ENCODE measurements around the gene MALRD1.

The MALRD1 gene

DNA sequence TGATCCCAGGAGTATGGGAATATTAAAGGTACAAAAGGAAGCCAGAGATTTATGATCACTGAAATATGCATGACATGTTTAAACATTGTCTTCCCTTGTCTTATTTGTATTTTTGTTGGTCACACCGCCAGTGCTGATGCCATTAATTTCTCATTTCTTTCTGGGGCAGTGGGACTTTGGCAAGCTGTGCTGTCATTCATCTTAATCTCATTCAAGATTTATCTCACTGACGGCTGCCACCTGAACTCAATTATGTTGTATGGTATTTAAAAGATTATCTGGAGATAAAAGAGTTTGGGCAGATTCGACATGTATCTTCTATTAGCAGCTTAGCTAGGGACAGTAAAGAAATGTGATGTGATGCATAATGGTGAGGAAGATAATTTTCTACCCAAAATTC is 482.7 kb downstream of the MALRD1 start:
- no peaks in the 10 kb centered on the region for H3K9me3 ChIP-seq (ENCODE audit: insufficient read depth, low read depth, low read length)
- no peaks in the 10 kb centered on the region for H3K27me3 ChIP-seq (ENCODE audit: insufficient read depth, low read length)
- no peak overlapping the region for H3K27ac ChIP-seq (ENCODE audit: low read depth, low read length)
- H3K36me3 ChIP-seq (ENCODE audit: insufficient read depth, low read length) = no peaks in the 10 kb centered on the region
- 63% methylated on average over 3 of the region's 3 CpGs for WGBS
- H3K9ac ChIP-seq (ENCODE audit: low read depth, low read length) = no peak overlapping the region
- H3K4me1 ChIP-seq (ENCODE audit: insufficient read depth, low read length) = no peaks in the 10 kb centered on the region
- no peak overlapping the region for H3K4me3 ChIP-seq (ENCODE audit: low read length)

DNA sequence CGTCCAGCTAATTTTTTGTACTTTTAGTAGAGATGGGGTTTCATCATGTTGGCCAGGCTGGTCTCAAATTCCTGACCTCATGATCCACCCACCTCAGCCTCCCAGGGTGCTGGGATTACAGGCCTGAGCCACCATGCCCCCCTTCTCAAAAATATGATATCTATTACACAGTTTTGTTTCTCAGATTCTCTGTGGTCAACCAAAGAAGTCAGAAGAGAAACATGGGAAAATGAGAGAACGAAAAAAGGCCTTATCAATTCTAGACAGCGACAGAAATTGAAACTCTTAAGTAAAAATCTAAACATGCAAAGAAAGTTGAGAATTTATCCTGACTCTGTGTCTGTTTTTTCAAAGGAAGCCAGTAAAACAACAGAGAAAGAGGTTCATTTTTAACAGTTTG is 483.8 kb downstream of the MALRD1 start:
- Histone ChIP-seq H3K4me1 (ENCODE audit: insufficient read depth, low read length) (no peaks in the 10 kb centered on the region), H3K36me3 (ENCODE audit: insufficient read depth, low read length) (no peaks in the 10 kb centered on the region), H3K9ac (ENCODE audit: low read depth, low read length) (no peak overlapping the region), H3K27me3 (ENCODE audit: insufficient read depth, low read length) (no peaks in the 10 kb centered on the region), H3K4me3 (ENCODE audit: low read length) (no peak overlapping the region), H3K27ac (ENCODE audit: low read depth, low read length) (no peak overlapping the region), H3K9me3 (ENCODE audit: insufficient read depth, low read depth, low read length) (no peaks in the 10 kb centered on the region)
- WGBS = 92% methylated on average over 2 of the region's 3 CpGs

DNA sequence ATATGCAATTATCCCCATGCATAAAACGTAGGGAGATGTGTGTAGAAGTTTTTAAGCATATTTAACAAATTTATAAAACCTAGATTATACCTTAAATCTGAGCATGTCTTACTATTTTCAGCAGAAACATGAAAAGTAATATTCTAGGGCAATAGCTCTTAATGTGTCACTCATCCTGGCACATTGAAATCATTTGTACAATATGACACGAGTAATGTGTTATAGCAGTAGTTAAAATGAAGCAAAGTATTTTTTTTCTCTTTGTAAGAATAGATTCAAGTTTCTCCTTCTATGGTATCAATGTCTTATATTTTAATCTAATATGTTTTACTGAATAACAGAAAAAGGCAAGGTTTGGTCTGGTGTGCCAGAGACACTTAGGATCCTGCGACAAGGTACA is 492.7 kb downstream of the MALRD1 start:
- H3K27me3 ChIP-seq (ENCODE audit: insufficient read depth, low read length) = no peaks in the 10 kb centered on the region
- no CpG with 5 or more reads among the region's 3 CpGs for WGBS

DNA sequence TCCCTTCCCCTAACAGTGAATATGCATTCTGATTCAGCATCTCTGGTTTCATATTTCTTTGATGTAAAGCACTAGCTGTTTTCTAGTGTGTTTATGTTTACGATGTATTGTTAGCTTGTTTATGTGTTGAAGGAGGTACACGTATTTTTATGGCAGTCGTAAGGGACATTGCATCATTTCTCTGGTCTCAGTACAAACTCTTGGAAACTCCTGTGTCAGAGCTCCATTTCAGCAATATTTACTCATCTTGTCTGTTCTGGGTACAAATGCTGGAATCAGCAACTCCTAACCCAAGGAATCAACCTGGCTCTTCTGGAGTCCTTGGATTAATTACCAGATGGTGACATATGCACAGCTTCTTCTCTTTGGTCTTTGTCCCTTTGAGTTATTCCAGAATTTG is 497.6 kb downstream of the MALRD1 start:
- Histone ChIP-seq H3K27me3 (ENCODE audit: insufficient read depth, low read length) (no peaks in the 10 kb centered on the region), H3K9ac (ENCODE audit: low read depth, low read length) (no peak overlapping the region), H3K9me3 (ENCODE audit: insufficient read depth, low read depth, low read length) (no peaks in the 10 kb centered on the region), H3K4me3 (ENCODE audit: low read length) (no peak overlapping the region), H3K4me1 (ENCODE audit: insufficient read depth, low read length) (peaks cover 5% of the 10 kb centered on the region; the same call in 1 of the 2 replicates), H3K27ac (ENCODE audit: low read depth, low read length) (no peak overlapping the region), H3K36me3 (ENCODE audit: insufficient read depth, low read length) (no peaks in the 10 kb centered on the region)
- WGBS = 97% methylated on average over 3 of the region's 3 CpGs

More for the DNA sequence above, 492.7 kb downstream of the MALRD1 start:
- Histone ChIP-seq H3K36me3 (ENCODE audit: insufficient read depth, low read length) (no peaks in the 10 kb centered on the region), H3K9ac (ENCODE audit: low read depth, low read length) (no peak overlapping the region), H3K9me3 (ENCODE audit: insufficient read depth, low read depth, low read length) (no peaks in the 10 kb centered on the region), H3K4me3 (ENCODE audit: low read length) (no peak overlapping the region), H3K27ac (ENCODE audit: low read depth, low read length) (no peak overlapping the region), H3K4me1 (ENCODE audit: insufficient read depth, low read length) (peaks cover 5% of the 10 kb centered on the region; the same call in 1 of the 2 replicates)

DNA sequence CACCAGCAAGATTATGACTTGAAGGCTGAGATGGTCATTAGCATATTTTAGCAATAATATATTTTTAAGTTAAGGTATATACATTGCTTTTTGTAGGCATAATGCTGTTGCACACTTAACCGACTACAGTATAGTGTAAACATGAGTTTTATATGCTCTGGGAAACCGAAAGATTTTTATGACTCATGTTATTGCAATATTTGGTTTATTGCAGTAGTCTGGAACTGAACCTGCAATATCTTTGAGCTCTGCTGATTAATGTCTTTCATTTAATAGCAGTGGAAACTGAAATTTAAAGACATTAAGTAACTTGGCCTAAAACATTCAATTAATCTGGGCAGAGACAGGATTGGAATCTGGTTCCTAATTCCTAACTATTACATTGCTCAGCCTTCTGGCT is 500.9 kb downstream of the MALRD1 start:
- no peak overlapping the region for H3K27ac ChIP-seq (ENCODE audit: low read depth, low read length)
- WGBS = 95% methylated on average over 2 of the region's 2 CpGs
- no peaks in the 10 kb centered on the region for H3K4me1 ChIP-seq (ENCODE audit: insufficient read depth, low read length)
- no peaks in the 10 kb centered on the region for H3K36me3 ChIP-seq (ENCODE audit: insufficient read depth, low read length)
- no peaks in the 10 kb centered on the region for H3K27me3 ChIP-seq (ENCODE audit: insufficient read depth, low read length)
- no peak overlapping the region for H3K9ac ChIP-seq (ENCODE audit: low read depth, low read length)
- H3K9me3 ChIP-seq (ENCODE audit: insufficient read depth, low read depth, low read length) = no peaks in the 10 kb centered on the region
- H3K4me3 ChIP-seq (ENCODE audit: low read length) = no peak overlapping the region

DNA sequence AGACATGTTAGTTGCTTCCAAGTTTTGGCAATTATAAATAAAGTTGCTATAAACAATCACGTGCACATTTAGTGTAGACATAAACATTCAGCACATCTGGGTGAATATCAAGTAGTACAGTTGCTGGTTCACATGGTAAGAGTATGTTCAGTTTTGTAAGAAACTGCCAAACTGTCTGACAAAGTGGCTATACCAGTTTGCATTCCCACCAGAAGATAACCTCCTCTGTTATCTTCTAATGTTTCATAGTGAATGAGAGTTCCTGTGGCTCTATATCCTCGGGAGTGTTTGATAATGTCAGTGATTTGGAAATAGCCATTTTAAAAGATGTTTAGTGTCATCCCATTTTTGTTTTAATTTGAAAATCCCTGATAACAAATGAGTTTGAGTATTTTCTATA is 508.1 kb downstream of the MALRD1 start:
- 100% methylated on average over 2 of the region's 2 CpGs for WGBS
- Histone ChIP-seq H3K4me3 (ENCODE audit: low read length) (no peak overlapping the region), H3K36me3 (ENCODE audit: insufficient read depth, low read length) (no peaks in the 10 kb centered on the region), H3K4me1 (ENCODE audit: insufficient read depth, low read length) (no peaks in the 10 kb centered on the region), H3K27ac (ENCODE audit: low read depth, low read length) (no peak overlapping the region), H3K9me3 (ENCODE audit: insufficient read depth, low read depth, low read length) (no peaks in the 10 kb centered on the region), H3K27me3 (ENCODE audit: insufficient read depth, low read length) (no peaks in the 10 kb centered on the region), H3K9ac (ENCODE audit: low read depth, low read length) (no peak overlapping the region)

DNA sequence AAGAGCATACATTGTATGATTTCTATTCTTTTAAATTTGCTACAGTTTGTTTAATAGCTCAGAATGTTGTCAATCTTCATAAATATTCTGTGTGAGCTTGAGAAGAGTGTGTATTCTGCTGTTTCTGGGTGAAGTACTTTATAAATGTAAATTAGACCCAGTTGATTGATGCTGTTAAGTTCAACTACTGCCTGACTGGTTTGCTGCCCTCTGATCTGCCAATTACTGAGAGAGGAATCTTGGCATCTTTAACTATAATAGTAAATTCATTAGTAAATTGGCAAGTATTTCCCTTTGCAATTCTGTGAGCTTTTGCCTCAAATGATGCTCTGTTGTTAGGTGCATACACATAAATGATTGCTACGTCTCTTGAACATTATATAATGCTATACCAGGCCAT is 512.6 kb downstream of the MALRD1 start:
- no peak overlapping the region for H3K9ac ChIP-seq (ENCODE audit: low read depth, low read length)
- no peaks in the 10 kb centered on the region for H3K27me3 ChIP-seq (ENCODE audit: insufficient read depth, low read length)
- H3K36me3 ChIP-seq (ENCODE audit: insufficient read depth, low read length) = no peaks in the 10 kb centered on the region
- H3K4me3 ChIP-seq (ENCODE audit: low read length) = no peak overlapping the region
- H3K27ac ChIP-seq (ENCODE audit: low read depth, low read length) = no peak overlapping the region
- H3K9me3 ChIP-seq (ENCODE audit: insufficient read depth, low read depth, low read length) = no peaks in the 10 kb centered on the region
- WGBS = 100% methylated on average over 1 of the region's 1 CpG
- no peaks in the 10 kb centered on the region for H3K4me1 ChIP-seq (ENCODE audit: insufficient read depth, low read length)

DNA sequence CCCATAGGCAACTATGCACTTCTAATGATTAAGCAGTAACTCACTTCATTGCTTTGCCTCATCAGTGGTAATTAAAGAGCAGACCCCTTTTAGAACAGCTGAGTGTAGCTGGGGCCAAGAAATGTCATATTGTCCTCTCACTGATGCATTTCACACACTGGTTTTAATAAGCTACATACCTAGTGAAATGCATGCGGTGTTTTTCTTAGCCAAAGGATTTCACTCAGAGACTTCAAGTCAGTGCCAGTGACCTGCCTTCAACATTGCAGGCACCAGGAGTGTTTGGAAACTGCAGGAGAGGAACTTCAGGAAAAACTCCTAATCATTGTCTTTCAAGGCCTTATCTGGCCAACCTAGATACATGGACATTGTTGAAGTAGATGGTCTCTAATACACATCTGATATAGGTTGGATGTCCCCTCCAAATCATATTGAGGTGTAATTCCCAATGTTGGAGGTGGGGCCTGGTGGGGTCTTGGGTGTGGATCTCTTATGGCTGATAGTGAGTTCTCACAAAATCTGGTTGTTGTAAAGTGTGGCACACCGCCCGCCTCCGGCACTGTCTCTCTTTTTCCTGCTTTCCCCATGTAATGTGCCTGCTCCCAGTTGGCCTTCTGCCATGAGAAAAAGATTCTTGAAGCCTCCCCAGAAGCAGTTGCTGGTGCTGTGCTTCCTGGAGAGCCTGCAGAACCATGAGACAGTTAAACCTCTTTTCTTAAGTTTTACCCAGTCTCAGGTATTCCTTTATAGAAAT is 515.0 kb downstream of the MALRD1 start:
- 96% methylated on average over 4 of the region's 4 CpGs for WGBS
- Histone ChIP-seq H3K4me1 (ENCODE audit: insufficient read depth, low read length) (no peaks in the 10 kb centered on the region), H3K9ac (ENCODE audit: low read depth, low read length) (no peak overlapping the region), H3K4me3 (ENCODE audit: low read length) (no peak overlapping the region), H3K27me3 (ENCODE audit: insufficient read depth, low read length) (no peaks in the 10 kb centered on the region), H3K36me3 (ENCODE audit: insufficient read depth, low read length) (no peaks in the 10 kb centered on the region), H3K9me3 (ENCODE audit: insufficient read depth, low read depth, low read length) (no peaks in the 10 kb centered on the region), H3K27ac (ENCODE audit: low read depth, low read length) (no peak overlapping the region)

DNA sequence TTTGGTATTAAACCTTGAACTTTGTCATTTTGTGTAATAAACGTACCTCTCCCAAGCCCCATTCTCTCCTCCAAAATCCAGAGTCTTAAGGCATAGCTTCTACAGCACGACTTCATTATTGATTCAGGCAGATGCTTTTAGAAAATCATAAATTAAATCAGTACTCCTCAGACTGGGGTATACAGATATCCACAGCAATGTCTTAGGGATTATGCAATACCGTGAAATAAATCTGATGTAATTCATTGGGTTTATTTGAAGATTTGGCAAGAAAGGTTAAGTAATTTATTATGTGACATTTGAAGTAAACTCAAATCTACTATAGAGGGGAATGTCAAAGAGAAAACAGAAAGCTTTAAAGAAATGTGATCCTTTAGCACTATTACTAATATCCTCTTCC is 521.5 kb downstream of the MALRD1 start:
- no peaks in the 10 kb centered on the region for H3K9me3 ChIP-seq (ENCODE audit: insufficient read depth, low read depth, low read length)
- no peaks in the 10 kb centered on the region for H3K4me1 ChIP-seq (ENCODE audit: insufficient read depth, low read length)
- no peak overlapping the region for H3K9ac ChIP-seq (ENCODE audit: low read depth, low read length)
- WGBS = 63% methylated on average over 3 of the region's 3 CpGs
- H3K27me3 ChIP-seq (ENCODE audit: insufficient read depth, low read length) = no peaks in the 10 kb centered on the region
- H3K36me3 ChIP-seq (ENCODE audit: insufficient read depth, low read length) = no peaks in the 10 kb centered on the region
- no peak overlapping the region for H3K4me3 ChIP-seq (ENCODE audit: low read length)
- no peak overlapping the region for H3K27ac ChIP-seq (ENCODE audit: low read depth, low read length)

DNA sequence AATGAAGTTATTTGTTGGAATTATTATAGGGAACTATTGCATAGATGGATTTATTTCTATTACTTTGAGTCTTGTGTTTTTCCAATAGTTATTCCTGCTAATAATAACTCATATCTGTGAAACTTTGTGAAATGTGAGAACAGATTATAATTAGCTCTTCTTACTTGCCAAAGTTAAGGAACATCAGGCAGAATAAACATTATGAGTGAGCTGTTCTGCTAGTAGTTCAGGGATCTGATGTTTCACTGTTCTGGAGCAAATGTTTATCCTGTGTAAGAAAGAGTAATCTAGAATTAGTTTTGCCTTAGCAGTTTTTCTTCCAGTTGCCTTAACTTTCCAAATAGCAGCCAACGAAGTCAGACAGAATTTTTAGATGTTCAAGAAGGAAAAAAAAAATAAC is 522.4 kb downstream of the MALRD1 start:
- no CpG with 5 or more reads among the region's 1 CpG for WGBS
- no peak overlapping the region for H3K27ac ChIP-seq (ENCODE audit: low read depth, low read length)
- no peak overlapping the region for H3K9ac ChIP-seq (ENCODE audit: low read depth, low read length)
- H3K4me3 ChIP-seq (ENCODE audit: low read length) = no peak overlapping the region
- no peaks in the 10 kb centered on the region for H3K9me3 ChIP-seq (ENCODE audit: insufficient read depth, low read depth, low read length)
- H3K4me1 ChIP-seq (ENCODE audit: insufficient read depth, low read length) = no peaks in the 10 kb centered on the region
- H3K27me3 ChIP-seq (ENCODE audit: insufficient read depth, low read length) = no peaks in the 10 kb centered on the region
- H3K36me3 ChIP-seq (ENCODE audit: insufficient read depth, low read length) = no peaks in the 10 kb centered on the region

DNA sequence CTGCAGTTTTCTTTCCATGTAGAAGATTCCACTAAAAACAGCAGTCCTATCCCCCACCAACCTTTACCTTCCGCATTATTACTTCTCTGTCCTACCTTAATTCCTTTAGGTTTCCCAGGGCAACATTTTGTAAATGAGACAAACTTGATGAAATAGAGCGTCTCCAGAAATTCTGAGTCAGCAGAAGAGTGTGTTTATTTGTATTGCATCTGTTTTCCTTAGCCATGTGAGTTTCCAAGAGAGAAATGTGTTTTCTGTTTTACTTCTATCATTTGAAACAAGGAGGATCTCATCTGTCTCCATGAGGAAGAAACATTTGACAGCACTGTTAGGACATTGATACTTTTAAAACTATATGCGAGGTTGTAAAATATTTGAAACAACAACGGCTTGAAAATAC is 523.5 kb downstream of the MALRD1 start:
- Histone ChIP-seq H3K4me3 (ENCODE audit: low read length) (no peak overlapping the region), H3K27me3 (ENCODE audit: insufficient read depth, low read length) (no peaks in the 10 kb centered on the region), H3K9me3 (ENCODE audit: insufficient read depth, low read depth, low read length) (no peaks in the 10 kb centered on the region), H3K27ac (ENCODE audit: low read depth, low read length) (no peak overlapping the region), H3K9ac (ENCODE audit: low read depth, low read length) (no peak overlapping the region), H3K4me1 (ENCODE audit: insufficient read depth, low read length) (no peaks in the 10 kb centered on the region; the same call in 1 of the 2 replicates), H3K36me3 (ENCODE audit: insufficient read depth, low read length) (no peaks in the 10 kb centered on the region)
- 95% methylated on average over 4 of the region's 4 CpGs for WGBS

DNA sequence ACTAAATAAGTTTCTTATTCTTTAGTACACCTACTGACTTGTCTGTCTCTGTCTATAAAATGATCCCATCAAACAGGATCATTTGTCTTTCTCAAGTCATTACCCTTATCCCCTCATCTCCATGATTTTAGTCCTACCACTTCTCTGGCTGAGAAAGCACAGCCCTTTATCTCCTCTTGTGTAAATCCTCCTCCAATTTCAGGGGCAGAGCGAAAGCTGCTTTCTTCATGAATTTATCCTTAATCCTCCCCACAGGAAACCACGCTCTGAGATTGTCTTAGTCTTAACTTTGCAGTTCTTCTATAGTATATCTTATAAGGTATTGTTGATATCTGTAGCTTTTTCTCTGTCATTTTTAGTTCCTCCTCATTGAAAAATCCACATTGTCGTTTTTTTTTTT is 528.0 kb downstream of the MALRD1 start:
- Histone ChIP-seq H3K4me3 (ENCODE audit: low read length) (no peak overlapping the region), H3K4me1 (ENCODE audit: insufficient read depth, low read length) (no peaks in the 10 kb centered on the region; the same call in 1 of the 2 replicates), H3K27ac (ENCODE audit: low read depth, low read length) (no peak overlapping the region), H3K9me3 (ENCODE audit: insufficient read depth, low read depth, low read length) (no peaks in the 10 kb centered on the region), H3K9ac (ENCODE audit: low read depth, low read length) (no peak overlapping the region), H3K27me3 (ENCODE audit: insufficient read depth, low read length) (no peaks in the 10 kb centered on the region), H3K36me3 (ENCODE audit: insufficient read depth, low read length) (no peaks in the 10 kb centered on the region)
- 59% methylated on average over 2 of the region's 3 CpGs for WGBS
